ENCODE results near the gene PRTN3. TPM values are rescaled to one million over a fixed set of nuclear protein-coding genes. Genes with fewer than 3 reads are reported as not detected.

Gene PRTN3
- total and polyA plus RNA-seq, 4 donors = 0.17 to 225 (median 1.7) TPM

DNA sequence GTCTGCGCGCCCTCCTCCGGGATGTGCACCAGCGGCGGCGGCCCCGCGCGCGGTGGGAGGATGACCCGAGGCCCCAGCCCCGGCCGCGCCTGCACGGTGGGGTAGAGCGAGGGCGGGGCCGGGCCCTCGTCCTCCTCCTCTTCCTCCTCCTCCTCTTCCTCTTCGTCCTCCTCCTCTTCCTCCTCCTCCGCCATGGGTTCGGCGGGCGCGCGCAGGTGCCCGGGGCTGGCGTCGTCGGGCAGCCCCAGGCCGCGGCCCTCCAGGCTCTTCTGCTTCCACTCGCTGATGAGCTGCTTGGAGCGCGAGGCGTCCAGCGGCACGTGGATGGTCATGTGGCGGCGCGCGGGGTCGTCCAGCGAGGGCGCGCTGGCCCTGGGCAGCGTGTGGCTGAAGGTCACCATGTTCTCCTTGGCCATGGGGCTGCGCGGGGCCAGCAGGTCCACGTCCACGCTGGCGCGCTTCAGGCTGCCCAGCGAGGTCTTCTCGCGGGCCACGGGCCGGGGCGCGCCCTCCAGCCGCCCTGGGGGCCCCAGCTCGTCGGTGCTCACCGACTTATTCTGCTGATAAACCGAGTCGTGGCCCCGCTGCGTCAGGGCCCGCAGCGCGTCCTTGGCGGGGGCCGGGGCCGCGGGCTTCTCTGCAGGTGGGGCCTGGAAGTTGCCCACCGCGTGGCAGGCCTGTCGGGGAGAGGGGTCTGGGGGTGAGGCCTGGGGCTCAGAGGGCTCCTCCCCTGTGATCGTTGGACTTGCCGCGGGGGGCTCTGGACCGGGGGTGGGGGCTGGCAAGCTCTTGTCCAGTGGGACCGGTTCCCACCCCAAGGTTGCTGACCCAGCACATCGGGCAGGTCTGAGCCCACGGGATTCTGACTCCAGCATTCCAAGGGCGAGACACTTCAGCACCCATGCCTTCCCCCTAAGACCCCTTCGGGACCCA lies 27.3 kb upstream of the PRTN3 start (continued):
- TF ChIP-seq, protein P1, sequence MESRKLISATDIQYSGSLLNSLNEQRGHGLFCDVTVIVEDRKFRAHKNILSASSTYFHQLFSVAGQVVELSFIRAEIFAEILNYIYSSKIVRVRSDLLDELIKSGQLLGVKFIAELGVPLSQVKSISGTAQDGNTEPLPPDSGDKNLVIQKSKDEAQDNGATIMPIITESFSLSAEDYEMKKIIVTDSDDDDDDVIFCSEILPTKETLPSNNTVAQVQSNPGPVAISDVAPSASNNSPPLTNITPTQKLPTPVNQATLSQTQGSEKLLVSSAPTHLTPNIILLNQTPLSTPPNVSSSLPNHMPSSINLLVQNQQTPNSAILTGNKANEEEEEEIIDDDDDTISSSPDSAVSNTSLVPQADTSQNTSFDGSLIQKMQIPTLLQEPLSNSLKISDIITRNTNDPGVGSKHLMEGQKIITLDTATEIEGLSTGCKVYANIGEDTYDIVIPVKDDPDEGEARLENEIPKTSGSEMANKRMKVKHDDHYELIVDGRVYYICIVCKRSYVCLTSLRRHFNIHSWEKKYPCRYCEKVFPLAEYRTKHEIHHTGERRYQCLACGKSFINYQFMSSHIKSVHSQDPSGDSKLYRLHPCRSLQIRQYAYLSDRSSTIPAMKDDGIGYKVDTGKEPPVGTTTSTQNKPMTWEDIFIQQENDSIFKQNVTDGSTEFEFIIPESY (IDR thresholded peaks at IDR 0.05) = no peak
- no peak for TF ChIP-seq EGR1 (IDR thresholded peaks at IDR 0.05; ENCODE audit: low read depth in 2 of 2)
- no peak for TF ChIP-seq NR2F2 (IDR thresholded peaks at IDR 0.05)
- TF ChIP-seq SP1 (IDR thresholded peaks at IDR 0.05) = no peak
- no peak for TF ChIP-seq HNF4A (conservative IDR thresholded peaks at IDR 0.05)
- no peak for TF ChIP-seq JUND (IDR thresholded peaks at IDR 0.05)

DNA sequence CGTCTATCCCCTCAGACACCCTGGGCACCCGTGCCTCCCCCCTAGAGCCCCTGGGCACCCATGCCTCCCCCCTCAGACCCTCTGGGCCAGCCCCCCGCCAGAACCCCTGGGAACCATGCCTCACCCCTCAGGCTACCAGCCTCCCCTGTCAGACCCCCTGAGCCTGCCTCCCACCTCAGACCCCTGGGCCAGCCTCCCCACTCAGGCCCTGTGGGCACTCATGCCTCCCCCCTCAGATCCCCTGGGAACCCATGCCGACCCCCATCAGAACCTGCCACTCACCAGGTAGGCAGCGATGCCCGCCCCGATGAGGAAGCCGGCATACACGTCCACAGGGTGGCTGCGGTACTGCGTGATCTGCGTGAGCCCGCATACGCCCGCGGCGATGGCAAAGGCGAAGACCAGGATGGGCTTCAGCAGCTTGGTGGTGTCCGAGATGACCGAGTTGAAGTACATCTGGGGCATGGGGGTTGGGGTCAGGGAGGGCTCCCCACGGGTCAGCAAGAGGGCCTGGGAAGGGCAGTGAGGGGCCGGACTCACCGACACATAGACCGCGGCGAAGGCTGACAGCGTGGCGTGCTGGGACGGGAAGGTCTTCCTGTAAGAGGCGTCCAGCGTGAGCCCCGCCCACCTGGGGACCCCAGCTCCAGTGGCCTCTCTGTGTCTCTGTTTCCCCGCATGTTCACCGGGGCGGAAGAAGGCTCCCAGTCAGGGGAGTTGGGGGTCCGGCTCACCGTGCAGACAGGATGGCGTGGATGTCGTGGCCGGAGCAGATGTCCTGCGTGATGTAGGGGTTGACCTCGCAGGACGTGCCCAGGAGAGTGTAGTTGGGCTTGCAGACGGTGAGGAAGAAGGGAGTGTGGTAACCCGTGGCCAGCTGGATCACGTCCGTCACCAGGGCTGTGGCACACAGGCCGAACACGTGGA lies 26.4 kb upstream of the PRTN3 start:
- Histone ChIP-seq H3K4me1 (ENCODE audit: control insufficient read depth in 4 of 4, insufficient read depth in 4 of 4, low read length in 3 of 4) (no peaks in the 10 kb centered on the region), H3K27me3 (ENCODE audit: control insufficient read depth in 4 of 4, insufficient read depth in 4 of 4, low read length in 3 of 4) (no peaks in the 10 kb centered on the region), H3K4me3 (ENCODE audit: low read depth in 1 of 3, low read length in 3 of 3) (no peak overlapping the region), H3K9me3 (ENCODE audit: control insufficient read depth in 4 of 4, low read length in 3 of 4) (no peaks in the 10 kb centered on the region), H3K36me3 (ENCODE audit: control insufficient read depth in 4 of 4, insufficient read depth in 3 of 4, low read depth in 1 of 4, low read length in 3 of 4) (peaks cover 12 to 28% (median 20%) of the 10 kb centered on the region in 4 donors), H3K9ac (ENCODE audit: low read depth in 1 of 2, low read length in 2 of 2) (no peak overlapping the region), H3K27ac (ENCODE audit: low read depth in 1 of 2, low read length in 2 of 2) (no peak overlapping the region)
- no peak for DNase-seq (ENCODE audit: low spot score)
- no peak for TF ChIP-seq YY1 (IDR thresholded peaks at IDR 0.05)
- TF ChIP-seq, protein P2, sequence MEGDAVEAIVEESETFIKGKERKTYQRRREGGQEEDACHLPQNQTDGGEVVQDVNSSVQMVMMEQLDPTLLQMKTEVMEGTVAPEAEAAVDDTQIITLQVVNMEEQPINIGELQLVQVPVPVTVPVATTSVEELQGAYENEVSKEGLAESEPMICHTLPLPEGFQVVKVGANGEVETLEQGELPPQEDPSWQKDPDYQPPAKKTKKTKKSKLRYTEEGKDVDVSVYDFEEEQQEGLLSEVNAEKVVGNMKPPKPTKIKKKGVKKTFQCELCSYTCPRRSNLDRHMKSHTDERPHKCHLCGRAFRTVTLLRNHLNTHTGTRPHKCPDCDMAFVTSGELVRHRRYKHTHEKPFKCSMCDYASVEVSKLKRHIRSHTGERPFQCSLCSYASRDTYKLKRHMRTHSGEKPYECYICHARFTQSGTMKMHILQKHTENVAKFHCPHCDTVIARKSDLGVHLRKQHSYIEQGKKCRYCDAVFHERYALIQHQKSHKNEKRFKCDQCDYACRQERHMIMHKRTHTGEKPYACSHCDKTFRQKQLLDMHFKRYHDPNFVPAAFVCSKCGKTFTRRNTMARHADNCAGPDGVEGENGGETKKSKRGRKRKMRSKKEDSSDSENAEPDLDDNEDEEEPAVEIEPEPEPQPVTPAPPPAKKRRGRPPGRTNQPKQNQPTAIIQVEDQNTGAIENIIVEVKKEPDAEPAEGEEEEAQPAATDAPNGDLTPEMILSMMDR (IDR thresholded peaks at IDR 0.05; ENCODE audit: low read depth, low read length, missing input control) = no peak
- 90% methylated on average over 49 of the region's 49 CpGs for WGBS

DNA sequence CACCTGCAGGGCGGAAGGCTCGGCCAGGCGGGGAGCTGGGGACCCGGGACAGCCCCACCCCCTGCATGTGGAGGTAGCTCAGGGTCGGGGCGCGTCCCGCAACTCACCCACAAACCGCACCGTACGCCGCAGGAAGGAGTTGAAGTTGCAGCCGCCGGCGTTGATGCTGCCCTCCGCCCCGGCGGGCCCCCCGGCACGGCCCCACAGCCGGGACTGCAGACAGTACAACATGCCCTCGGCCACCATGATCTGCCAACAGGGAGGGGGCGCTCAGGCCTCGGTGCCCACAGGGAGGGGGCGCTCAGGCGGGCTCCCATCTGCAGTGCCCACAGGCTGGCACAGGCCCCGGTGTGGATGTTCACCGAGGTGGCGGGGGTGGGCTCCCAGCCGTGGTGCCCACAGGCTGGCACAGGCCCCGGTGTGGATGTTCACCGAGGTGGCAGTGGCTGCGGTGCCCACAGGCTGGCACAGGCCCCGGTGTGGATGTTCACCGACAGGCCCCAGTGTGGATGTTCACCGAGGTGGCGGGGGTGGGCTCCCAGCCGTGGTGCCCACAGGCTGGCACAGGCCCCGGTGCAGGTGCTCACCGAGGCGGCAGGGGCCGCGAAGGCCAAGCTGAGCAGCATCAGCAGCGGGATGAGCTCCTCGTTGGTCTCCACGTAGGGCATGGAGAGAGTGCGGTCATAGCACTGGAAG lies 25.6 kb upstream of the PRTN3 start:
- Histone ChIP-seq H3K27ac (ENCODE audit: low read depth in 1 of 2, low read length in 2 of 2) (no peak overlapping the region), H3K27me3 (ENCODE audit: control insufficient read depth in 4 of 4, insufficient read depth in 4 of 4, low read length in 3 of 4) (no peaks in the 10 kb centered on the region), H3K36me3 (ENCODE audit: control insufficient read depth in 4 of 4, insufficient read depth in 3 of 4, low read depth in 1 of 4, low read length in 3 of 4) (peaks cover 5 to 20% (median 14%) of the 10 kb centered on the region in 4 donors), H3K9ac (ENCODE audit: low read depth in 1 of 2, low read length in 2 of 2) (no peak overlapping the region), H3K4me1 (ENCODE audit: control insufficient read depth in 4 of 4, insufficient read depth in 4 of 4, low read length in 3 of 4) (no peaks in the 10 kb centered on the region), H3K4me3 (ENCODE audit: low read depth in 1 of 3, low read length in 3 of 3) (no peak overlapping the region), H3K9me3 (ENCODE audit: control insufficient read depth in 4 of 4, low read length in 3 of 4) (no peaks in the 10 kb centered on the region)
- WGBS = 95% methylated on average over 47 of the region's 47 CpGs
- DNase-seq (ENCODE audit: low spot score) = no peak
- TF ChIP-seq EGR1 (IDR thresholded peaks at IDR 0.05; ENCODE audit: low read depth in 2 of 2) (no peak), NR2F2 (IDR thresholded peaks at IDR 0.05) (no peak), TAF1 (conservative IDR thresholded peaks at IDR 0.05) (no peak), RXRA (IDR thresholded peaks at IDR 0.05) (no peak), SP1 (IDR thresholded peaks at IDR 0.05) (no peak), HNF4A (conservative IDR thresholded peaks at IDR 0.05) (no peak), YY1 (IDR thresholded peaks at IDR 0.05) (no peak), FOXA1 (IDR thresholded peaks at IDR 0.05) (no peak), RAD21 (IDR thresholded peaks at IDR 0.05) (no peak), FOXA2 (IDR thresholded peaks at IDR 0.05) (no peak)
- TF ChIP-seq, protein P1 (IDR thresholded peaks at IDR 0.05) = no peak
- TF ChIP-seq, protein P3, sequence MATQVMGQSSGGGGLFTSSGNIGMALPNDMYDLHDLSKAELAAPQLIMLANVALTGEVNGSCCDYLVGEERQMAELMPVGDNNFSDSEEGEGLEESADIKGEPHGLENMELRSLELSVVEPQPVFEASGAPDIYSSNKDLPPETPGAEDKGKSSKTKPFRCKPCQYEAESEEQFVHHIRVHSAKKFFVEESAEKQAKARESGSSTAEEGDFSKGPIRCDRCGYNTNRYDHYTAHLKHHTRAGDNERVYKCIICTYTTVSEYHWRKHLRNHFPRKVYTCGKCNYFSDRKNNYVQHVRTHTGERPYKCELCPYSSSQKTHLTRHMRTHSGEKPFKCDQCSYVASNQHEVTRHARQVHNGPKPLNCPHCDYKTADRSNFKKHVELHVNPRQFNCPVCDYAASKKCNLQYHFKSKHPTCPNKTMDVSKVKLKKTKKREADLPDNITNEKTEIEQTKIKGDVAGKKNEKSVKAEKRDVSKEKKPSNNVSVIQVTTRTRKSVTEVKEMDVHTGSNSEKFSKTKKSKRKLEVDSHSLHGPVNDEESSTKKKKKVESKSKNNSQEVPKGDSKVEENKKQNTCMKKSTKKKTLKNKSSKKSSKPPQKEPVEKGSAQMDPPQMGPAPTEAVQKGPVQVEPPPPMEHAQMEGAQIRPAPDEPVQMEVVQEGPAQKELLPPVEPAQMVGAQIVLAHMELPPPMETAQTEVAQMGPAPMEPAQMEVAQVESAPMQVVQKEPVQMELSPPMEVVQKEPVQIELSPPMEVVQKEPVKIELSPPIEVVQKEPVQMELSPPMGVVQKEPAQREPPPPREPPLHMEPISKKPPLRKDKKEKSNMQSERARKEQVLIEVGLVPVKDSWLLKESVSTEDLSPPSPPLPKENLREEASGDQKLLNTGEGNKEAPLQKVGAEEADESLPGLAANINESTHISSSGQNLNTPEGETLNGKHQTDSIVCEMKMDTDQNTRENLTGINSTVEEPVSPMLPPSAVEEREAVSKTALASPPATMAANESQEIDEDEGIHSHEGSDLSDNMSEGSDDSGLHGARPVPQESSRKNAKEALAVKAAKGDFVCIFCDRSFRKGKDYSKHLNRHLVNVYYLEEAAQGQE (IDR thresholded peaks at IDR 0.05) = no peak
- TF ChIP-seq, protein P4, sequence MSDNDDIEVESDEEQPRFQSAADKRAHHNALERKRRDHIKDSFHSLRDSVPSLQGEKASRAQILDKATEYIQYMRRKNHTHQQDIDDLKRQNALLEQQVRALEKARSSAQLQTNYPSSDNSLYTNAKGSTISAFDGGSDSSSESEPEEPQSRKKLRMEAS (IDR thresholded peaks at IDR 0.05) = no peak
- TF ChIP-seq, protein P5, sequence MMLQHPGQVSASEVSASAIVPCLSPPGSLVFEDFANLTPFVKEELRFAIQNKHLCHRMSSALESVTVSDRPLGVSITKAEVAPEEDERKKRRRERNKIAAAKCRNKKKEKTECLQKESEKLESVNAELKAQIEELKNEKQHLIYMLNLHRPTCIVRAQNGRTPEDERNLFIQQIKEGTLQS (IDR thresholded peaks at IDR 0.05) = no peak

Data from liver (tissue), 9 donors.